HG03159 (cell line): Measurements from ENCODE around the gene HTR2B.
"Not testable (repeated sequence)": the region's sequence is repeated elsewhere in the genome, so short reads cannot be mapped to it uniquely, and the experiment has no call there.

Experiments used
- ATAC-seq: cut with Tn5 transposase; IDR thresholded peaks from one replicate; pipeline ENCODE4 v1.9.1; 2021; ENCODE audit warnings: mild to moderate bottlenecking, moderate library complexity; ENCODE audit not compliant: unreplicated experiment

Gene HTR2B

DNA sequence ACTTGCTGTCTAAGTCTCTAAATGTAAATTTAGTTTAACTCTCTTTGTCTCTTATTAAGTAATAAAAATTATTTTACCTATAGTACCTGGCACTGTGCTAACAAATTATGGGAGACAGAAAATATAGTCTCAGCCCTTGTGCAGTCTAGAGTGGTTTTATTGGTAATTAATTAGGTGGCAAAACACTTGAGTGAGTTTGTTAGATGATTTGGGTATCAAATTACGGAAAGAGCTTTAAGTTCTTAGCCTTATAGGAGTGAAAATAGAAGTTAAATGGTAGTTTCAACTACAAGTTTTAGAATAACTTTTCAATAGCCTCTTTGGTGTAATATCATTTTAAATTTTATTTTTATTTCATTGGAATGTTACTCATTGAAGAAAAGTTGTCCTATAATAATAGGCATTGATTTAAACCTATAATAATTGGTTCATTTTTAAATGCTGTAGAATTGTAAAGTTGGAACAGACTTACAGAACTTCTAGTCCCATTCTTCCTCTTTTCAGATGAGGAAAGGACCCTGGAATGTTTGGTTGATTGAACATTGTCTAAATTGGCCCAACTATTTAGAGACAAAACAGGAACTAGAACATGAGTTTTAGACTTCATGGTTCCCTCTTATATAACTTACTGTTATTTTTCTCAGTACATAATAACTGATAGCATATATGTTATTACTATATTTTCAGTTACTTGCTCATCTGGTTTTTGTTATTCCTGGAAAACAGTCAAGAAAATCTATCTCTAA is 10.2 kb upstream of the HTR2B start:
- ATAC-seq = no peak

DNA sequence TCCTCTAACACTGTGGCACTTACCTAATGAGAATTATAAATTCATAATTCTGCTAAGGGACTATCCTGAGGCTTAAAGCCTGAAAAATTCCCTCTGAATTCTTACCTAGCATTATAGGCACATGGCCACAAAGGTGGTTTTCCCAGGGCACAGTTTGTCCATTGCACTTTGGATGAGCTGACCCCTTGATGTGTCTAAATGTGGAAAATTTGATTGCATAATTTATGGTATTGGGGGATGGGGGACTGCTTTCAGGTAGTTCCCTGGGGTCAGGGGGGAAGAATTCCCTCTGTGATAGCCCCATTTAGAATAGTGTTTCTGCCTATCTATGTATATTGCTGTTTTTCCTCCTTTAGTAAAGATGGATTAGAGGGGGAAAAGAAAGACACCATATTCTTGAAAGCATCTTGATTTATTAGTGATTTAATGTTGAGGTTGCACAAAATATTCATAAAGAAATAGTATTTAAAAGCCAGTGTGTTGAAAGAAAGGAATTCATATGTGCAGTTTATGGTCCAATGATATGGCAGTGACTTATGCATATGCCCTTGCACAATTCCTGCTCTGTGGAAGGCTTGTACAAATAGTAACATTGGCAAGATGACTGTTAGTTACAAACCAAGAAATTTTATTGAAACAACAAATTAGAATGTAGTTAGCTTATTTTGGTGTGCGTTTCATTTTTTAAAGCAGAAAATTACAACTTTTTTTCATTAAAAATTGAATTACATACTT is 8.7 kb upstream of the HTR2B start:
- no peak for ATAC-seq

DNA sequence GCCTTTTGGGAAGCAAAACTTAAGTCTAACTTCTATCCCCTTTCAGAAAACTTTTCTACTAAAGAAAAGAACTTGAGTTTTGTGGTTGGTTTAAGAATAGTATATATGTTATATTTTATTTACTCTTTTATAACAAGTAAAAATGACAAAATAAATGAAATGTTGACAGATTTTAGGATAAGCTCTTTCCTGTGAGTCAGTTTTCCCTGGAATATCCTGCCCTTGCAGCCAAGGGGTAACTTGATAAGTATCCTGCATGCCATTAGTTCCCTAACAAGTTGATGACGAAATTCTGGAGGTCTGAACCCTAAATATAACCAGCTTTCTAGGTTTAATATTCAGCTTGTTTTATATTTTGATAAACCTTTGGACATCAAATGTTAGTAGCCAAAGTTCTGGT is 7.3 kb upstream of the HTR2B start:
- ATAC-seq = no peak

DNA sequence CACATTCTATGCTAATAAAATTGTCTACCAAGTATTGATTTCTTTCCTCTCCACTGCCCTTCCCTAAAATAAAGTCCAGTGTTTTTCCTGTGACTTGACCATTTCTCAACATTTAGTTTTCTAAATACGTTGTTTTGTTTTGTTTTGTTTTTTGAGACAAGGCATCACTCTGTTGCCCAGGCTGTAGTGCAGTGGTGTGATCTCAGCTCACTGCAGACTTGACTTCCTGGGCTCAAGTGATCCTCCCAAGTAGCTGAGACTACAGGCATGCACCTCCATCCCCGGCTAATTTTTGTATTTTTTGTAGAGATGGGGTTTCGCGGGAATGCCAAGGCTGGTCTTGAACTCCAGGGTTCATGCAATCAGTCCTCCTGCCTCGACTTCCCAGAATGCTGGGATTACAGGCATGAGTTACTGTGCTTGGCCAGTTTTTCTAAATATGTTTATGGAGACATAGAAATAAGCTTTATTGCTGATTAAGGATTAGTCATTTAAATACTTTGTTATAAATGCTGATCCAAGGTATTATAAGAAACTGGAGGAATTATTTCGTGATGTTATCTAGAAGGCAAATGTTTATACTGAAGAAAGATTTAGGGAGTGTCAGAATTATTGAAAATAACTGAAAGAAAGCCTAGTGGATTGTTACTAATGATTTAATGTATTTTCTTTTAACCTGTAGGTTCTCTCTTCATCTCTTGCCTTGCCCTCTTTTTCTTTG is 5.7 kb upstream of the HTR2B start:
- no peak for ATAC-seq

DNA sequence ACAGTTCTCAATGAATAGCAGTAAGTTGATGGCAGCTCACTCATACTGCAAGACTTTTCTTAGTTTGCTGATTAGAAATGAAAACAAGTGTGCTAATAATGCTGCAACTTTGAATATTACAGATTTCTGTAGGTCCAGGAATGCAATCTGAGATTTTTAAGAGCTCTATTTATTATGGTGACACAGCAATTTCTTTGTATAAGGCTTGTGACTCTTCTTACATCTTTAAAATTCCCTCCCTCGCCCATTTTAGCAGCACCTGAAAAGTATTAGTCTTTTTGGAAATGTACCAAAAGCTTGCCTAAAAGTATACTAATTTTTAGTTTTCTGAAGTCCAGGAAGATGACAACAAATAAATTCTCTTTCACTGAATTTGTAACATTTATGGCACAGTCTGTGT is 4.4 kb upstream of the HTR2B start:
- ATAC-seq = no peak

DNA sequence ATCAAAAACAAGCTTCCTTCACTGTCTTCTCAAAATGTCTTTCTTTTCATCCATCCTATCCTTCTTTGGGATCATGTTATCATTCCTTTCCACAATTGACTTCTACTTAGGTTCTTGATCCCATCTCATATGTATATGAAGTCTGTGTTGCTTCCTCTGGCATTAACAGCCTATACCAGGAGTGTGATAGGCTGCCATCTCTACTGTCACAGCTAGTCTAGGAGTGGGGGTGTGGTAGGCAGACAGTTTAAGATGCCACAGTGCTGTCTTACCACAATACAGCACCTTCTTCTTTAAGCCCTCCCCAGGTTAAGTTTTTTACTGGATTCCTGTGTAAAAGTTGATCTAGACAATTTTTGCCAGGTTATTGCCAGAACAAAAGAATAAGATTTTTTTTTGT is 3.7 kb upstream of the HTR2B start:
- no peak for ATAC-seq

DNA sequence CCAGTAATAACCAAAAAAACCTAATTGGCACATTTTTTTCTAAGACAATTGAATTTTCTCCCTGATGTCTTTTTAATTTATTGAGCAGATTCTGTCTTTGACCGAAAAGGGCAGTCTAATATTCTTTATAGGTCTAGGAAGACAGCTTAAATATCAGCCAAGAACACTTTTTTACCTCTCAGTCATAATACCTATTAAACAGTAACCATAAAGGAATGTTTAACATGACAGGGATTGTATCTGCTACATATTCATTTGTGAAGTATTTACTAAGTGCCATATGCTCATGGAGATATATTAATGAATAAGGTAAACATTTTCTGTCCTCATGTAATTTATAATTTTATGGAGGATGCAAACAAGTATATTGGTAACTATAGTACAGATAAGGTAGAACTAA is 3.1 kb upstream of the HTR2B start:
- ATAC-seq = no peak

DNA sequence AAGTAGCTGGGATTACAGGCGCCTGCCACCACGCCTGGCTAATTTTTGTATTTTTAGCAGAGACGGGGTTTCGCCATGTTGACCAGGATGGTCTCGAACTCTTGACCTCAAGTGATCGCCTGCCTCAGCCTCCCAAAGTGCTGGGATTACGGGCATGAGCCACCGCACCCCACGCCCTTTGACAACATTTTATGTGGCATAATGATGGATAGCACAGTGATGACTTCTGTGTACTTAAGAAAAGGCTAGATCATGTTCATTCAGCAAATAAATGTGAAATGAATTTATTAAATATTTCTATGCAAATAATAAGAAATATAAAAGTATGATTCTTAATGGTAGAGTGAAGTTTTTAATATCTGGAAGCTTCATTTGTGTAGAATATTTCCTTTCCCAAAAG is 2.6 kb upstream of the HTR2B start:
- no peak for ATAC-seq

DNA sequence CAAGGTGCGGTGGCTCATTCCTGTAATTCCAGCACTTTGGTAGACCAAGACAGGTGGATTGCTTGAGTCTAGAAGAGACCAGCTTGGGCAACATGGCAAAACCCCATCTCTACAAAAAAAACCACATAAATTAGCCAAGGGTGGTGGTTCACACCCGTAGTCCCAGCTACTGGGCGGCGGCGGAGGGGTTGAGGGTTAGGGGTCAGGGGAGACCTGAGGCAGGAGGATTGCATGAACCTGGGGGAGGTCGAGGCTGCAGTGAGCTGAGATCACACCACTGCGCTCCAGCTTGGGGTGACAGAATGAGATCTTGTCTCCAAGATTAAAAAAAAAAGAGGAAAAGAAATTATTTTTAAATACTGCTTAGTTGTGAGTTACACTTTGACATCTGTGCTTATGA is 1.3 kb upstream of the HTR2B start:
- no peak for ATAC-seq

DNA sequence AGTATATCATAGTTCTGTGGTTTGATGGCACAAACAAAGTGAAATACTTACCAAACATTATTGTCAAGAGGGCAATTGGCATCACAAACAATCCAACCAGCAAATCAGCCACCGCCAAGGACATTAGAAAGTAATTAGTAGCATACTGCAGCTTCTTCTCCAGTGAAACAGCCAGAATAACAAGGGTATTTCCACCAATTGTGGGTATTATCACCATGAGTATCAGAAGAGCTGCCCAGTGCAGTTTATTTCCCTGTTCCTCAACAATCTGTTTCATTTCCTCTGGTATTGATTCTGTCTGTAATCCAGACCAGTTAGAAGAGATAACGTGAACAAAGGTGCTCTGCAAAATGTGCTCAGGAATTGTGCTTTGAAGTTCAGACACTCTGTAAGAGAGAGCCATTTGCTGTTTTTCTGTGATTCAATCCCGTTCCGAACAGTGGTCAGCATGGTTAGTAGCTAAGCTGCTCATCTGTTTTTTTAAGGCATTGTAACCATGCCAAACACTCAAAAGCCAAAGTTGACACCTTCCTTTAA is 1.4 kb downstream of the HTR2B start:
- ATAC-seq = no peak

DNA sequence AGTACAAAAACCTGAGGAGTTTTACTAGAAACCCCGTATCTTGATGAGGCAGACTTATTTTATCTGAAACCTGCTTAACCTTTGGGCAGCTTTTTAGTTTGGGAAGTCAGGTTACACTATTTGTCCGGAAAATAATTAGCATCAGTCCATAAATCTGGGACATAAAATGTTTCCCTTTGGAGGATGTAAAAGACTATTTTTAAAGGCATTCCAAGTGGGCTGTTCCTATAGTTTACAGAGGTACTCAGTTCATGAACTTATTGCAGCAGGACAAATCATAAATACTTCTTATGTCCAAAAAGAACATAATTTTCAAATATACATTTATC is 6.3 kb downstream of the HTR2B start:
- no peak for ATAC-seq

DNA sequence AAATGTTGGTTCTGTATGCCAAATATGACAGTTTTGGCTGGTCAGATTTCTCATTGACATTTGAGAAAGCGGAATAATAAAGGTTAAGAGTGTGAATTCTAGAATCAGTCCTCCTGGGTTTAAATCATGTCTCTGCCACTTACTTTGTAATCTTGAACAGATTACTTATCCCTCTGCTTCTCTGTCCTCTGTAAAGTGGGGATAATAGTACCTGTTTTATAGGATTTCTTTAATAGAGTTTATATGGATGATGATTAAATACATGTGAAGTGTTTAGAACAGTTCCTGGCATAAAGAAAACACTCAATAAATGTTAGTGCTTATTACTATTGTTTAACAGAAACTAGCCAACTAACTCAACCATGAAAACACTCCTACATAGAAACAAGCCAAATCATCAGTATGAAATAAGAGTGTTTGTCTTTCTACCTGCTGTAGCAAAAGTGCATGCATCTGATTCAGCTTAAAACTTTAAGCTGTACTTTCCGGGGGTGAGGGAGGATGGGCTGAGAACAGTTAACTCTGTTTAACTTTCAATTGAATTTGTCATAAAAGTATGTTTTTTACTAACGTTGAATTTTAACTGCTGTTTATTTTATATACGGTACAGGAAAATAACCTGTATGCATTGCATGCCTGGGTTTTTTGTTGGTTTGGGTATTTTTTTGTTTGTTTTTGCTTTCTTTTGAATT is 6.8 kb downstream of the HTR2B start:
- no peak for ATAC-seq

DNA sequence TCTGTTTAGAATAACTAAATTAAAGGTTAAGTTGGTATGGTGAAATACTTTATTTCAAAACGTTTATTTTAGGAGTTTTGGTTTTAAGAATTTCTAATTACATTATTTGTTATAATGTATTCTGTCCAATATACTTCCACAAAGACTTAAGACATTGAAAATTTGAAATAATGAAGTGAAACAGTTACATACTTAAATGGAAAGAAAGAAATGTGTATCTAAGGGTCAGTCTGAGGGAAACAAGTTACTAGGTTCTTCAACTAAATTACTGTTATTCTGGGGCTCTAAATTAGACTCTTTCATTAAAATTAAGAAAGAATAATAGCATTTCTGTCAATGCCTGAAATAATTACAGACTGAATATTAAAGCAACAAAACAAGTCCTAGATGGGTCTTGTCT is 7.7 kb downstream of the HTR2B start:
- ATAC-seq = no peak

DNA sequence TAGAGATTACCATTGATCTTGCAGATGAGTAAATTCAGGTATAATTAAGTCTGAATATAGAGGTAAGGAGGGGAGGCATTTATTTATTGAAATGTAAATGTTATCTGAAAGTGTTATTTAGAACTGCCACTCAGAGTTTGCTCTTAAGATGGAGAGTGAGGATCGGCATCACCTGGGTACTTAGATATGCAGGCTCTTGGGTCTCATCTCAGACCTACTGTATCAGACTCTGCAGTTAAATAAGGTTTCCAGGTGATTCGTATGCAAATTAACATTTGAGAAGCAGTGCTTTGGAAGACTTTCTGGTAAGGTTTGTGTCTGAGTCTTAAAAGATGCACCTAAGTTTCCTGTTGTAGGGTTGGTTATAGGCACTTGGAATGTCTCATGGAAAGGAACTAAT is 9.2 kb downstream of the HTR2B start:
- ATAC-seq = no peak

DNA sequence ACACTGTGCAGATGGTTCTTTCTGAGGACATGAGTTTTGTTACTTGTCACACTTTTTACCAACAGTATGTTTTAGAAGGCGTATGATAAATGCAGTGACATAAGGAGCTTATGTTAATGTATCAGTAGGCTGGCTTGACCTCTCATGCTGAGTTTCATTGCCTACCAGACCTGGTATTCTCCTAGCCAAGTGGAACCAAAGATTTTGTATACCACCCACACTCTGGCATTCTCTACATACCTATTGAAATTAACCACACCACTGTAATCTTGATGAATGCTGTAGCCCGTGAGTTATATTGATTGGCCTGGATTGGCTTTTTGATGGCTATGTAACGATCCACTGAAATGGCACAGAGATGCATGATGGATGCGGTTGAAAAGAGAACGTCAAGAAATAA is 11.4 kb downstream of the HTR2B start:
- ATAC-seq = no peak

DNA sequence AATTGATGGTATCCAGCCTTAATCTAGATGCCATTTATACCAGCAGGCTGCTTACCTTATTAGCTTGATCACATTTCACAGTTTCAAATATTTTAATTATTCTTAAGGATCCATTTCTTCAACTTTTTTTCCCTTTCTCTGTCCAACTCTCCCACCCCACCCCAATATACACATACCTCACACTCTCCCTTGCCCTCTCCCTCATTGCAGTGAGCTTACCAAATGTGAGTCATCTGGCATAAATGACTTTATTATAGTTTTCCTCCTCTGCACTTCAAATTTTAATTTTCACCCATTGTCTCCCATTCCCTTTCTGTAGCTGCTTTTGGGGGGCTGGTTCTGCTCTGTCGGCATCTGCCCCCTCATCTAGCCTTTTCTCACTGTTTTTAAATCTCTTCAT is 12.9 kb downstream of the HTR2B start:
- ATAC-seq = no peak

DNA sequence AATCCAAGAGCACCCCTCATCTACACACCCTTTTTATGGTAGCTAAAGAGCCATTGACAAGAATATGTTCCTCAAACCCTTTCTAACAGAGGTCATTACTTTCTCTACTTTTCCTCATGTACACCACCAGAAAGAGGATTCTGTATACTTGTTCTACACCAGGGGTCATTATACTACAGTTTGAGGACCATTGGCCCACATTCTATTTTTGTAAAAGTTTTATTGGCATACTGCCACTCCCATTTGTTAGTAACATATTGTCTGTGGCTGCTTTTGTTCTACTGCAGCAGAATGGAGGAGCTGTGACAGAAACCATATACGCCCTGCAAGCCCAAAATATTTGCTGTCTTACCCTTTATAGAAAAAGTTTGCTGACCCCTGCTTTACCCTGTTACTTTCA is 14.3 kb downstream of the HTR2B start:
- no peak for ATAC-seq

DNA sequence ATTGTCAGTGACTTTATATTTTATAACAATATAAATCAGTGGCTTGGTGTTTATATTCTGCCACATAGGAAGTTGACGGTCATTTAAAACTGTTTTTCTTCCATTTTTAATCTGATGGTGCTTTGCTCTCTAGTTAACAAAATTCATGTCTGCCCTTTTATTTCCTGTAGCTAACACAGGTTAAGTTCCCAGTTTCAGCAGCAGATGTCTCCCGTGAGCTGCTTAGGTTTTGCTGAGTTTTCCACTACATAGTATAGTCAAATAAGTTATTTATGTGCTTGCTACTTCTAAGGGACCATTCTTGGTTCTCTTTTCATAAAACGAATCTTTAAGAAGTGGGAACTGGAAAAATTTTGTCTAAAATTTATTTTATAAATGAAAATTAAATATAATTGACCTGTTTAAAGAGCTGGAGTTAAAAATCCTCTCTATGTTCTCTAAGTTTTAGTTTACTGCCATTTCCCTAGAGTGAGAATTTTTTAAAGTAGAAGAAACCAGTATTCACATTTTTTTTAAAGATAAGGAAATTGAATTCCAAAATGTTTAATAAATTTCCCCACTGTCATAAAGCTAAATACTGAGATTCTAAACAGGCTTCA is 20.6 kb downstream of the HTR2B start:
- ATAC-seq = peak; percentile 61

DNA sequence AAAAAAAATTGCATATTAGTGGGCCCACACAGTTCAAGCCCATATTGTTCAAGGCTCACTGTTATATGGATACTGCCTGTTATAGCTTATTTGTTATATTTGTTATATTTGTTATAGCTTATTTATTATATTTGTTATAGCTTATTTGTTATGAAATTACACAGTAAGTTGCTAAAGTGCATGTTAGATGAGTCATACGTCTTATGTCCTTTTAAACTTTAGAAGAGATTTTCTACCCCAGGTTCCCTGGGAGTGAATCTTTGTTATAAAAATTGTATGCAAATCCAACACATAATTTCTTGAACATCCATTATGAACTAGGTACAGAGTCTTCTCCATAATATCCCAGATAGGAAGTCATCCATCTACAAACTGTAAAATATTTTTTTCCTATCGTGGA is 22.1 kb downstream of the HTR2B start:
- no peak for ATAC-seq

DNA sequence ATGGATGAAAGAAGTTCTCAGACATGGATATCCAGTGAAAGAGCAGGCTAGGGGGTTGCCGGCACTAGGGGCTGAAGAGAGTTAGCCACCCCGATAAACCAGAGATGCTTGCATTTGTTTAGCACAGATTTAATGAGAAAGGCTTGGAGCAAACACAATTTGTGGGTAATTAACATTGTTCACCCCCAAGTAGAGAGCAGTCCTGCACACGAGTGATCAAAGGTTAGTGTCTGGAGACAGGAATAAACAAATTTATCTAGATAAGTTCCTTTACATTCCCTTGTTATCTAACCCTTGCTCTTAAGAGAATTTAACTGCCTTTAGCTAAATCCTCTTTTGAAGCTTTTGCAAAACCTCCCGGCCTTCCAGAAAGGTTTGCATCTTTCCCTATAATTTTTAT is 23.9 kb downstream of the HTR2B start:
- no peak for ATAC-seq

DNA sequence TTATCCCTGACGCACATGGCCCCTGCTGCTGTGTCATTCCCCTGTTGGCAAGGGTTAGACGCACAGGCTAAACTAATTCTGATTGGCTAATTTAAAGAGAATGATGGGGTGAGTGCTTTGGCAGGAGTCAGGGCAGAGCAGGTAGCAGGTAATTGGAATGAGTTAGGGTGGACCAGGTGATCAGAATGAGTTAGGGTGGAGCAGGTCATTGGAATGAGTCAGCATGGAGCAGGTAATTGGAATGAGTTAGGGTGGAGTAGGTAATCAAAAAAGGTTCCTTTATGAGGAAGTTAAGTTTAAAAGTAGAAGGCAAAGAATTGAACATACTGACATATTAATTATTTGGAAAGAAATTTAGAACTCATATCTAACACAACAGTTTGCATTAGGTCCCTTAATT is 24.5 kb downstream of the HTR2B start:
- ATAC-seq = not testable (repeated sequence)
